HG03378 (cell line): Measurements from ENCODE around the gene TANC1.

ENCODE experiments used
- ATAC-seq: cut with Tn5 transposase; IDR thresholded peaks from one replicate; pipeline ENCODE4 v1.9.1; 2021; ENCODE audit warnings: mild to moderate bottlenecking, moderate library complexity; ENCODE audit not compliant: unreplicated experiment

TANC1 gene

GRCh38 chr2:159109517-159109916 is 141.1 kb downstream of the TANC1 start:
- no peak for ATAC-seq

GRCh38 chr2:159110784-159111183 is 142.3 kb downstream of the TANC1 start:
- no peak for ATAC-seq

GRCh38 chr2:159111346-159111927 is 143.0 kb downstream of the TANC1 start:
- ATAC-seq: no peak

GRCh38 chr2:159114835-159115234 is 146.4 kb downstream of the TANC1 start:
- ATAC-seq: no peak

GRCh38 chr2:159116922-159117321 is 148.5 kb downstream of the TANC1 start:
- no peak for ATAC-seq

GRCh38 chr2:159117658-159118057 is 149.2 kb downstream of the TANC1 start:
- ATAC-seq: no peak

GRCh38 chr2:159118115-159118858 is 149.8 kb downstream of the TANC1 start:
- peak; percentile 91 for ATAC-seq

GRCh38 chr2:159118859-159119500 is 150.5 kb downstream of the TANC1 start:
- no peak for ATAC-seq

- no peak for ATAC-seq
These were observed 151.3 kb downstream of the TANC1 start for GRCh38 chr2:159119652-159120257.

GRCh38 chr2:159123786-159124185 is 155.3 kb downstream of the TANC1 start:
- no peak for ATAC-seq

GRCh38 chr2:159124441-159124911 is 156.0 kb downstream of the TANC1 start:
- no peak for ATAC-seq

- ATAC-seq: no peak
These were observed 156.6 kb downstream of the TANC1 start for GRCh38 chr2:159124931-159125467.

- ATAC-seq: no peak
These were observed 157.4 kb downstream of the TANC1 start for GRCh38 chr2:159125858-159126257.

GRCh38 chr2:159126432-159127022 is 158.1 kb downstream of the TANC1 start:
- ATAC-seq: no peak

- ATAC-seq: no peak
These were observed 159.8 kb downstream of the TANC1 start for GRCh38 chr2:159128191-159128590.

GRCh38 chr2:159129269-159129668 is 160.8 kb downstream of the TANC1 start:
- no peak for ATAC-seq

- no peak for ATAC-seq
These were observed 161.4 kb downstream of the TANC1 start for GRCh38 chr2:159129824-159130223.

- no peak for ATAC-seq
These were observed 161.9 kb downstream of the TANC1 start for GRCh38 chr2:159130302-159130701.

- no peak for ATAC-seq
These were observed 162.9 kb downstream of the TANC1 start for GRCh38 chr2:159131267-159131913.

GRCh38 chr2:159131914-159132281 is 163.5 kb downstream of the TANC1 start:
- no peak for ATAC-seq

GRCh38 chr2:159133797-159134196 is 165.4 kb downstream of the TANC1 start:
- no peak for ATAC-seq
